Ovary (tissue), 9 donors: ENCODE results near the gene OPA1. TPM values are rescaled to one million over a fixed set of nuclear protein-coding genes. Genes with fewer than 3 reads are reported as not detected.

ENCODE experiments used
- DNase-seq, 5 donors: peaks; one replicate each; pipeline ENCODE4 v3.0.0-alpha.2; 2019 to 2020
- H3K27ac ChIP-seq, 2 donors: fragments of 200-600 bp; one replicate each; pipeline versions ENCODE4 v1.5.1 to v1.8.0; 2019 to 2022
- H3K27me3 ChIP-seq: fragments of 200-600 bp; one replicate; pipeline ENCODE4 v1.8.0; 2022
- H3K36me3 ChIP-seq: fragments of 200-600 bp; sonication (generic); one replicate; pipeline ENCODE4 v1.5.1; 2019
- H3K4me1 ChIP-seq: one replicate; pipeline ENCODE4 v1.8.1; 2013; ENCODE audit warnings: mild to moderate bottlenecking, moderate library complexity; ENCODE audit not compliant: insufficient read depth
- H3K4me3 ChIP-seq: fragments of 200-600 bp; sonication (generic); one replicate; pipeline ENCODE4 v1.5.1; 2017
- H3K9me3 ChIP-seq, 2 donors: fragments of 200-600 bp in 1 of 2; sonication (generic) in 1 of 2; one replicate each; pipeline versions ENCODE4 v1.5.1 to v1.8.1; 2013 to 2019; ENCODE audit warnings: mild to moderate bottlenecking in 1 of 2, moderate library complexity in 1 of 2
- CTCF ChIP-seq, 3 donors: fragments of 450-650 bp in 2 of 3; fragments of 200-600 bp in 1 of 3; IDR thresholded peaks; one replicate each; pipeline versions ENCODE4 v1.5.1 to v1.8.0; 2016 to 2022; ENCODE audit warnings: antibody characterized with exemption in 3 of 3, mild to moderate bottlenecking in 1 of 3
- EP300 ChIP-seq: sonication (generic); formaldehyde crosslinking; IDR thresholded peaks from one replicate; pipeline ENCODE4 v1.6.1; 2017; ENCODE audit warnings: antibody characterized with exemption
- POLR2A ChIP-seq: fragments of 450-650 bp; IDR thresholded peaks from one replicate; pipeline ENCODE4 v1.6.1; 2017; ENCODE audit warnings: antibody characterized with exemption, mild to moderate bottlenecking, moderate library complexity
- WGBS, 3 donors: extraction: QIAGEN DNeasy Blood & Tissue Kit in 1 of 3; methylation state at CpG; one replicate each; pipeline versions ENCODE4 v1.1.5 to v1.1.7; 2013 to 2017; 5-methylcytosine and 5-hydroxymethylcytosine counted together
- intact Hi-C, 4 donors: fragments of 100-400 bp; cut with DNase I; formaldehyde crosslinking; loops; one replicate each; pipeline versions ENCODE4 v1.11.0 to v1.15.1; 2022 to 2023
- polyA plus RNA-seq, 2 donors: library from polyadenylated mRNA; stranded (reverse); fragments of 200-250 nt in 1 of 2; fragments of 350-450 nt in 1 of 2; fragmentation: Illumina TruSeq in 1 of 2; extraction: RNeasy Lipid Tissue Mini Kit (QIAGEN cat#74804) in 1 of 2; gene quantifications; one replicate each; pipeline ENCODE4 v1.2.3, GENCODE V29; 2013 to 2014
- total RNA-seq, 7 donors: library from RNA; depleted of rRNA in 2 of 7; stranded (reverse); fragments of >200 nt in 2 of 7; fragmentation: NEBNext Ultra II Directional in 3 of 7; extraction: Animal tissue kit (Norgen Biotek cat#: 25700) in 3 of 7; gene quantifications; one replicate each; pipeline versions ENCODE4 v1.1.0 to v1.2.4, GENCODE V29; 2016 to 2023
- donor health status: DM: no; HTN: no; CAD: no; lungs with moderate emphysema.
- donor health status: DM: no; HTN: no; CAD: no.
- donor health status: Bipolar disorder and iron deficiency.
- donor health status: DM: yes; HTN: yes; CAD: no.
- donor health status: DM: no; HTN: no; CAD: no.
- donor health status: DM: yes; HTN: yes; CAD: no.

Gene OPA1
- total and polyA plus RNA-seq, 9 donors: 14.4 to 50.4 (median 33.7) TPM

- TF ChIP-seq EP300: no peak
- no peak for TF ChIP-seq POLR2A
- TF ChIP-seq CTCF (IDR thresholded peaks at IDR 0.05): no peak
- no peak for DNase-seq
- Histone ChIP-seq H3K4me3 (no peak overlapping the region), H3K4me1 (no peaks in the 10 kb centered on the region), H3K9me3 (no peaks in the 10 kb centered on the region), H3K27me3 (no peaks in the 10 kb centered on the region), H3K27ac (no peak overlapping the region), H3K36me3 (no peaks in the 10 kb centered on the region)
- 33 to 43% (median 41%) methylated on average over 3 of the region's 3 CpGs for WGBS, 3 donors
- intact Hi-C loops: no loop called here
Measured at GRCh38 chr3:193641440-193641775, 48.4 kb downstream of the OPA1 start.

- H3K4me3 ChIP-seq: no peak overlapping the region
- intact Hi-C loops: no loop called here
- WGBS, 3 donors: 37 to 73% (median 57%) methylated on average over 6 of the region's 6 CpGs
- no peaks in the 10 kb centered on the region for H3K9me3 ChIP-seq
- no peaks in the 10 kb centered on the region for H3K36me3 ChIP-seq
- H3K27ac ChIP-seq: no peak overlapping the region
- DNase-seq: no peak
- no peaks in the 10 kb centered on the region for H3K27me3 ChIP-seq
- TF ChIP-seq CTCF (IDR thresholded peaks at IDR 0.05): no peak
- TF ChIP-seq EP300: no peak
- no peak for TF ChIP-seq POLR2A
- H3K4me1 ChIP-seq: no peaks in the 10 kb centered on the region
Measured at GRCh38 chr3:193645806-193646205, 52.8 kb downstream of the OPA1 start.

GRCh38 chr3:193648542-193649076 lies 55.6 kb downstream of the OPA1 start:
- no peak for DNase-seq
- no peak overlapping the region for H3K4me3 ChIP-seq
- no peak for TF ChIP-seq EP300
- TF ChIP-seq POLR2A: no peak
- no peak for TF ChIP-seq CTCF (IDR thresholded peaks at IDR 0.05)
- H3K36me3 ChIP-seq: no peaks in the 10 kb centered on the region
- H3K9me3 ChIP-seq: no peaks in the 10 kb centered on the region
- 53 to 63% (median 55%) methylated on average over 2 of the region's 2 CpGs for WGBS, 3 donors
- no peaks in the 10 kb centered on the region for H3K27me3 ChIP-seq
- intact Hi-C loops: no loop called here
- no peak overlapping the region for H3K27ac ChIP-seq
- no peaks in the 10 kb centered on the region for H3K4me1 ChIP-seq

- Histone ChIP-seq H3K4me1 (no peaks in the 10 kb centered on the region), H3K27me3 (no peaks in the 10 kb centered on the region), H3K36me3 (no peaks in the 10 kb centered on the region), H3K9me3 (no peaks in the 10 kb centered on the region), H3K4me3 (no peak overlapping the region), H3K27ac (no peak overlapping the region)
- intact Hi-C loops: no loop called here
- DNase-seq: no peak
- WGBS, 3 donors: 98 to 99% (median 98%) methylated on average over 2 of the region's 2 CpGs
- TF ChIP-seq EP300: no peak
Measured at GRCh38 chr3:193650585-193650984, 57.6 kb downstream of the OPA1 start.

GRCh38 chr3:193655831-193656433 lies 62.9 kb downstream of the OPA1 start:
- intact Hi-C loops: no loop called here
- Histone ChIP-seq H3K27ac (no peak overlapping the region), H3K36me3 (no peaks in the 10 kb centered on the region), H3K4me1 (no peaks in the 10 kb centered on the region), H3K4me3 (no peak overlapping the region), H3K27me3 (no peaks in the 10 kb centered on the region), H3K9me3 (no peaks in the 10 kb centered on the region)
- 70 to 76% (median 71%) methylated on average over 4 of the region's 4 CpGs for WGBS, 3 donors
- TF ChIP-seq EP300 (no peak), POLR2A (no peak), CTCF (IDR thresholded peaks at IDR 0.05) (no peak)
- no peak for DNase-seq
